ENCODE data around the gene FGF4.

Gene FGF4, protein sequence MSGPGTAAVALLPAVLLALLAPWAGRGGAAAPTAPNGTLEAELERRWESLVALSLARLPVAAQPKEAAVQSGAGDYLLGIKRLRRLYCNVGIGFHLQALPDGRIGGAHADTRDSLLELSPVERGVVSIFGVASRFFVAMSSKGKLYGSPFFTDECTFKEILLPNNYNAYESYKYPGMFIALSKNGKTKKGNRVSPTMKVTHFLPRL

DNA sequence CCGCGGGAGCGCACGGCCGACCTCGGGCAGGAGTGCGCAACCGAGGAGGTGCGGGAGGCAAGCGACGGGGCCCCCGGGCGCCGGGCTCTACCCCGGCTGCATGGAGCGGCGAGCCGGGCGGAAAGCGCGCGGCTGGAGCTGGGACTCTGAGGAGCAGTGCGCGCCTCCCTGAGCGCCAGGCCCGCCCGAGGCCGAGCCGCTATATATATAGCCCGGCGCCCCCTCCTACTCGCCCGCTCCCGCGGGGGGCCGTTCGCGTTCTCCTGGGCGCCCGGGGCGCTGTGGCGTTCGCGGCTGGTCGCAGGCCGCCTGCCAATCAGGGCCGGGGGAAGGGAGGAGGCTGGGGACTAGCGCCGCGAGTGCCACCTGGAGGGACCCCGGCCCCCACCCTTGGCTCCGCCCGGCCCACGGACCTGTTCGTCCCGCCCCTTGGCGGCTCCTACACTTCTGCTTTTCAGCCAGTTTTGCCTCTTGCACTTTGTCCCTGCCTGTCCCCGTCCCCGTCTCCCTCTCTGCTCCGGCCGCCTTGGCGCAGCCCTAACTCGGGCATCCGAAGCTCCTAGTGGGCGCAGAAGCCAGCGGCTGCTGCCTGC lies at the start of gene FGF4:
Gene FGF4 (minus strand): TSS at position 179 of the 593 bp plus-strand sequence. CDS start 257 bp downstream, outside the sequence.
- FAIRE-seq, result no peak

DNA sequence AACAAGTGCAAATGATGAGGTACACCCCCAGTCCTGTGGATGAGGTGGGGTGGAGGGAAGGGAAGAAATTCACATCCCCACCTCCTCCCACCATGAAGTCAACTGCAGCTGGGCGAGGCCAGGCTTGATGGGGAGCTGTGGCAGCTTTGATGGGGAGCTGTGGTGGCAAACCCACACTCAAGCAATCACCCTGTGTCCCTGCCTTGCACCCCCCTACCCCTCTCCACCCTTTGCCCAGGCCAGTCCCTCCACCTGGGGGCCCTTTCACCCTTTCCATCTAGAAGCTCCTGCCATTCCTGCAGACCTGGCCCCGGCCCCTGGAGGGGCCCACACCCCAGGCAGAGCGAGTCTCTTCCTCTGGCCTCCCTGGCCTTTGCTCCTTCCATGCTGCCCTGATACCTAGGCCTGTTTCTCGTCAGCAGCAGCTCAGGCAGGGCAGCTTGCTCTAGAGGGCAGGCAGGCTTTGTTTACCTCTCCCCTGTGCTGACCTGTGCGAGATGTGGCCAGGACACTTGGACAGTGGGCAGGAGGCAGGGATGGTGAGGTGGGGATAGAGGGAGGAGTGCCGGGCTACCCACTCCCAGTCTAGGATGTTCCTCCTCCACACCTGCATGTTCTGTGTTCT lies 48.6 kb upstream of the FGF4 start:
- FAIRE-seq, result no peak

DNA sequence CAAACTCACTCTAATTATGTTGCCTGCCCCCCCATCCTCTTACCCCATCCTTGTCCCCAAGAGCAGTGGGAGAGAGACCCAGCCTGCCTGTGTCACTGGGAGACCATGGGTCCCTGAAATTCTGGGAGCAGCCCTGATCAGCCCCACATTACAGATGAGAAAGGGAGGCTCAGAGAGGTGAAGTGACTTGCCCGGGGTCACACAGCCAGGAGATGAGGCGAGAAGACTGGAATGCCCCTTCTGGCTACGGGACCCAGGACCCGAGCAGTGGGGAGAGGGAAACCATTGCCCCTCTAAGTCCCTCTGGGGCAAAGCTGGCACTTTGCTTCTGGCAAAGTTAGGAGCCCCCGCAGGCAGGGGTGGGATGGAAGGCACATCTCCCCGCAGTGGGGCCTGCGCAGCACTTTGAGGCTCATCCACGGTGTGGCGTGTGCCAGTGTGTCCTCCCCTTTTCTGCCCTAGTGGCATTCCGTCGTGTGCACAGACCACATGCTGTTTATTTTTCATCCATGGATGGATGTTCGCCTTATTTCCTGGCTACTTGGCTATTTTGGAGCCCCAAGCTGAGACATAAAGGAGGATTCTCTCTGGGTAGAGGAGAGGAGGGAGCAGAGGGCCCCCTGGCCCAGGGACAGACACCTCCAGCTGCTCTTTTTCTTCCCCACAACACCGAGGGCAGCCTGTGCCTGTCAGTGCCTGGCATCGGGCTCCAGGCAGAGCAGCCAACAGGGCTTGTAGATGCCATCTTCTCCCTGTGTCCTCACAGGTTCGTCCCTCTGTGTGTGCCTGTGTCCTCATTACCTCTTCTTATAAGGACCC lies 47.7 kb upstream of the FGF4 start:
- no peak for FAIRE-seq

DNA sequence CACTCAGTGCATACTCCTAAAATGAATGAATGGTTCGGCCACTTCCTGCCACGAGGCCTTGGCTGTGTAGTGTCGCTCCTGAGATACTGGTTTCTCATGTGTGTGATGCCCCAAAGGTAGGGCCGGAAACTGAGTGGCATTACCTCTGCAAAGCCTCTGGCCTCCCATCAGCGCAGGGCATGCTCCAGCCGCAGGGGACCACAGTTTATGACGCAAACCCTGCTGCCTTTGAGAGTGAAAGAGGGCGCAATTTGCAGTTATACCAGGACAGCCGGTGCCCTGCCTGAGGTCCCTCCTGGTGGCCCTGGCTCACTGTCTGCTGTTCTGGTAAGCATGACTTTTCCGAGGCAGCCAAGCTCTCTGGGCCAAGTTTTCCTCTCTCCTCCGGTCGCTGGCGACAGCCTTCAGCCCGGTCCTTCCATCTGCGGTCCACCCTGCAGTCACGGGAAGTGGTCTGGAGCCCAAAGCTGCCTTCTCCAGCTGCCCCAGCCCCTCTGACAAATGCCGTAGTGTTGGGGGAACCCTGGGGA lies 46.4 kb upstream of the FGF4 start:
- FAIRE-seq, result no peak

DNA sequence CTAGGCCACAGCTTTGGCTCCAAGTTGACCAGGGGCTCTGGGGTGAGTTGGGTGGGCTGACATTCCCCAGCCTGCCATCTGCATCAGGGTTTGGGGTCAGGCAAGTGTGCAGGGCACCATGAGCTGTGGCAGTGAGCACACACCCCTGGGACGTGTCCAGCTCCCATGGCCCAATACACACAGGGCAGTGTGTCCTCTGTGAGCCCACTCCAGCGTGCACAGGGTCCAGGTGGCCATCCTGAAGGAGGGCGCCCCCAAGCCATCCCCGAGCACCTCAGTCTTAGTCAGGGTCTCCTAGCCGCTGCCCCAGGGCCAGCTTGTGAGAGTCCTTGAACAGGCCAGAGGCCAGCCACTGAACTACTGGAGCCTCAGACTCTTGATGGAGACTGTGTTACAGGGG lies 45.3 kb upstream of the FGF4 start:
- no peak for FAIRE-seq

DNA sequence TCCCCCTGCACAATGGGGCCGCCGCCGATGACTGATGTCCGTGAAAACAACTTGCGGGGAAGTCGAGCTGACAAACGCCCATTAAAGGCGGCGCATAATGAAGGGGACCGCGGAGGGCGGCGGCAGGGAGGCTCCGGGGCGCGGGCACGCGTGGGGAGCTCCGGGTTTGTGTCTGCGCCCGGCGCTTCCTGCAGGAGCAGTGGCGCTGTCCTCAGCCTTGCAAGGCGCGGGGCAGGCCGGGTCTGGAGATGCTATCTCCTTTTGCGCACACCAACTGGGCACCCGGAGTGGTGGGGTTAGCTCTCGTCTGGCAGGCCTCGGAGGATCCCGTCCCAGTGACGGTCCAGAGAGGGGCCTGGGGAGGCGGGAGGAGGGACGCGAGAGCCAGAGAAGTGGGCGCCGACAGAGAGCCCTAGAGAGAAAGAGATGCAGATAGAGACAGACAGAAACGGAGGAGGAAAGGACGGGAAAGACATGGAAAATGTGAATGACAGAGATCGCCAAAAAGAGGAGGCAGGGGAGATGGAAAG lies 44.5 kb upstream of the FGF4 start:
- FAIRE-seq, result no peak

DNA sequence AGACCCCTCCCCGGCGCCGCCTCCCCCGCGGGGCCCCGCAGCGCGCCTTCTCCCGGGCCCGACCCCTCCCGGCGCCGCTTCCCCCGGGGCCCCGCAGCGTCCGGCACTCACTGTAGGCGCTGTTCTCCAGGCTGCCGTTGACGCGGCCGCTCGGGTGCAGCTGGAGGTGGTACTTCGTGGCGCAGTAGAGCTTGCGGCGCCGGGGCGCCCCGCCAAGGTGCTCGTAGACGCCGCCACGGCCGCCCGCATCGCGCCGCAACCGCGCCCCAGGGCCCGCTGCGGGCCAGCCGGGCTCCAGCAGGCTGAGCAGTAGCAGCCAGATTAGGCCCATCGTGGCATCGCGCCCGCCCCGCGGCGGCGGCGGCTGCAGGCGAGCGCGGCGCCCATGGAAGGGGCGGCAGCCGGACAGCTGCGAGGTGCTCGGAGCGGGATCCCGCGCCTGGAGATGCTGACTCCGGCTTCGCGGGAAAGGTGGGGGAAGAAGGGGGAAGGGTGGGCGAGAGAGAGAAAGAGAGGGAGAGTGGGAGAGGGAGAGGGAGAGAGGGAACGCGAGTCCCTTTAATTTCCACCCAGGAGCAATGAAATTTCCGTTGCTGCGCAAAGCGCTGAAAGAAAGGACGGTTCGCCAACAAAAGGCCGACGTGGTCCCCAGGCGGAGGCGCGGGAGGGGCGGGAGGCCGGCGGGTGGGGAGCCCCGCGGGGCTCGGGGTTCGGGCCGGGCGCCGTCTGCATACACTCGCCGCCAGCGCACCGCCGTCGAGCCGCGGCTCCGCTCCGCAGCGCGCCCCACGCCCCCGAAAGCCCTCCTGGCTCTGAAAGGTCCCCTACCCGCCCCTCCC lies 43.7 kb upstream of the FGF4 start, which contains the start of gene FGF3:
Gene FGF3 (minus strand): TSS at position 814 of the 839 bp plus-strand sequence. CDS start 483 bp downstream, at position 331.
- no peak for FAIRE-seq

DNA sequence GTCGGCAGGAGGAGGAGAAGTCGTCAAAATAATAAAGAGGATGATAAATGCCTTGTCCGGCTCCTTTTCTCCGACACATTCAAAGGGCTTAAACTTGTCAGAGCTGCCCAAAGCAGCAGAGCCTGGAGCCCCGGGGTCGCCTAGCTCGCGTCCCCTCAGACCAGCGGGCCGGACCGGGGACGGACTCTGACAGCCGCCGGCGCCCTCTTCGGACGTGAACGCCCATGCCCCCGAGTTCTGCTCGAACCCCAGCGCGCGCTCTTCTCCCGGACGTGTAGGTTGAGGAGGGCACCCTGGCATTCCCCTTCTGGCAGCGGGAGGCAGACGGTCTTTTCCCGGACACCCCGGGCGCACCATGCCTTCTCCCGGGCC lies 43.1 kb upstream of the FGF4 start:
- no peak for FAIRE-seq

DNA sequence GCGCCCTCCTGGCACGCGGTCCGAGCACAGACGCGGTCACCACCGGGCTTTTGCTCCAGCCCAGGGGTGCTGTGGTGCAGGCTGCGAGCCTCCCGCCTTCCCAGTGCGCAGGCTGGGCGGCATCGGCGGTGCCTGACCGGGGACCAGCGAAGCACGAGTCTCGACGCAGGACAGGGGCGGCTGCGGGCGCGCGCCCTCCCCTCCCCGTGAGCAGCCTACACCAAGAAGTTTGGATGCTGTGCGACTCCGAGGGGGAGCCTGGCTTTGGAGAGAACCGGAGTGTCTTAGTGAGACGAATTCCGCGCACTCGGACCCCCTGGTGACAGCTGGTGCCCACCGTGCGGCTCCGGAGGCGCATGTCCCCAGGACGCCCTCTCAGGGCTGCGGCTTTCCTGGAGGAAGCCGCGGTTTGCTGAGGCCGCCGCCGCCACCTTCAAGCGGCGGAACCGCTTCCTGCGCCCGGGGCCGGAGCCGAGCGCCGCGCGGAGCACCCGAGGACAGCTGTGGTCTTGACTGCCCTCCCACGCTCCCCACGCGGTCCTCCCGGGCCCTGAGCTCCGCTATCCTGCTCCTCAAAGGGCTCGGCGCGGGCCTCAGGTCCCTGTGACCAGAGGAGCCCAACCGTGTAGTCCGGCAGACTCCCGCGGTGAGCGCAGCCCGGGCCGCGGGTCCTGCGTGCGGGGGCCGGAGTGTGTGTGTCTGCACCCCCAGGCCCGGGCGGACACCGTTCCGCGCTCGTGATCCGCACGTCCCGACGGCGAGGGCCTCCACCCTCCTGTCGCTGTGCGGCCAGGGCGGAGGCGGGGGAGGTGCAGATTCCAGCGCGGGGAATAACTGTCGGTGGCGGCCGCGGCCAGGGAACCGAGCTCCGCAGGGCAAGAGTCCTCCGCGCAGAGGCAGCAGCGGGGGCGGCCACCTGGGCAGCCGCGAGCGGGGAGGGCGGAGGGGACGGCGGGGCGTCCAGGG lies 42.4 kb upstream of the FGF4 start:
- FAIRE-seq, result no peak

DNA sequence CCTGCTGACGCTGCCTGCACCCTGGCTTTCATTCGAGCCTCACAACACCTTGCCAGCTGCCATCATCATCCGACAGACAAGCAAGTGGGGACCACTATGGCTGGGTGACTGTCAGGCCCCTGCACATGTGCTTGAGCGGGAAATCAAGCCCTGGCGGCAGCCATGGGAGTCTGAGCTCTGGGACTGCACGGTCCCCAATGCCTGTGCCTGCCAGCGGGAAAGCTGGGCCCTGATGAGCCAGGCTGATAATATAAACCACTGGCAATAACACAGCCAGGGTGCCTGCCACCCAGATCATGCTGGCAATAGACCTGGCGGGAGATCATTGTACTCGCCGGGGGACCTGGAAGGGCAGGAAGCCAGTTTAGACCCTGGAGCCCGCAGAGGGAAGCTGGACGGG lies 41.5 kb upstream of the FGF4 start:
- FAIRE-seq, result no peak

DNA sequence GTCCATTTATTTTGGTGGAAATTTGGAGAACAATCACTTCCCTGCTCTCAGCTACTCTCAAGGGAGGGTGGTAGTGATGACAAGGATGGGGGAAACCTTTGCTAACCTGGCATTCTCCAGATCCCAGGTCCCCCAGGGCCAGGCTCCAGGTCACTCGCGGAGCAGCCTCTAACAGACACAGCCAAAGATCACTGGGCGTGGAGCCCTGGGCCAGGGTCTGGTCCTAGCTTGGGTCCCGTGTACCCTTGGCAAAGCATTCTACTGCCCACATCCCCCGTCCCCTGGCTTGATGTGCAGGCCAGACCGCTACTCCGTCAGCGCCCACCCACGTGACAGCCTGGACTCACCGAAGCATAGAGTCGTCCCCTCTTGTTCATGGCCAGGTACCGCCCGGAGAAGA lies 40.8 kb upstream of the FGF4 start:
- no peak for FAIRE-seq

DNA sequence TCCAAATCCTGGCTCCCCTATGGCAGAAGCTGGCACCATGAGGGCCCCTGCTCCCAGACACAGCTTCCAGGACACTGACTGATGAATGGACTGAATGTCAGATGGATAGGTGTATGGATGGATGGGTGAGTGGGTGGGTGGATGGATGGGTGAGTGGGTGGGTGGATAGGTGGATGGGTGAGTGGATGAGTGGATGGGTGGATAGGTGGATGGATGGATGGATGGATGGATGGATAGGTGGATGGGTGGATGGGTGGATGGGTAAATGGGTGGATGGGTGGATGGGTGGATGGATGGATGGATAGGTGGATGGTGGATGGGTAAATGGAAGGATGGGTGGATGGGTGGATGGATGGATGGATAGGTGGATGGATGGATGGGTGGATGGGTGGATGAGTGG lies 39.8 kb upstream of the FGF4 start:
- no peak for FAIRE-seq

DNA sequence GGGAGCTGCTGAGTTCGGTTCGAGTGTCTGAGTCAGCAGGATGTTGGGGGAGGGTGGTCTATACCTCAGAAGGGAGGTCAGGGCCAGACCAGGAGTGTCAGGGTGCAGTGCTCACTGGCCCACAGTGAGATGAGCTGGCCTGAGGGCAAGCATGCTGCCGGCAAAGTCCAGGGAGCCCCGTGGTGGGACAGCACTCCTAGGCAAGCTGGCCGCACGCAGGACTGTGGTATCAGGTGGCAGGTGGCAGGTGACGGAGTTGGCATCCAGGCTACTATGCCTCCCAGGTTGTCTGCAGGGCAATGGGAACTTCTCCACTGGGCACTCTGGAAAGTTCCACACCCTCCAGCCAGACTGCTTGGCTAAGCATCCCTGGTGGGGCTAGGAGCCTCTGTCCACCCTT lies 39.3 kb upstream of the FGF4 start:
- no peak for FAIRE-seq

DNA sequence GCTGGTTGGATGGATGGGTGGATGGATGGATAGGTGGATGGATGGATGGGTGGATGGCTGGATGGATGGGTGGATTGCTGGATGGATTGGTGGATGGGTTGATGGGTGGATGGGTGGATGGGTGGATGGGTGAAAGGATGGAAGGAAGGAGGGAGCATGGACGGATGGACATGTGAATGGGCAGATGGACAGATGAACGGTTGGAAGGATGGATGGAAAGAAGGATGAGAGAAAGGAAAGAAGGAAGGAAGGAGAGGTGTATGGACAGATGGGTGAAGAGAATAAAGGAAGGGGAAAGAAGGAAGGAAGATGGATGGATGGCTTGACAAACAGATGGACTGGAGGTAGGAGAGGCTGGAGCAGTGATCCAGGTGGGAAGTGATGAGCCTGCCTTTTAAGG lies 38.7 kb upstream of the FGF4 start:
- FAIRE-seq, result no peak

DNA sequence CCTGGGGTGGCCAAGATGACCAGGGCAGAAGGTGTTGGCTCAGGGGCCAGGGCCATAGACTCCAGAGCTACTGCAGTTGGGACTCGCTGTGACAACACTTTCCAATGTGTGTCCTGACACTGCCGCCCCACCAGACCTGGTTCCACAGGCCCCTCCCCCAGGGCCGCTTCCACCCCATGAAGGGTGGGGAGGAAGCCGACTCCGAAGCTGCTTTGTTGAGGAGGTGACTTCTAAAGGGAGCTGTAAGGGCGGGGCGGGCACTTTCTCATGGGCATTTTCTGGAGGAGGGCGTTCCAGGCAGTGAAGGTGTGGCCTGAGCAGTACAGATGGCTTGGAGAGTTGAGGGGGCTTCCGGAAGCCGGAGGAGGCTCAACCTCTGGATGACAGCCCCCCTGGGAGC lies 37.8 kb upstream of the FGF4 start:
- FAIRE-seq, result no peak

DNA sequence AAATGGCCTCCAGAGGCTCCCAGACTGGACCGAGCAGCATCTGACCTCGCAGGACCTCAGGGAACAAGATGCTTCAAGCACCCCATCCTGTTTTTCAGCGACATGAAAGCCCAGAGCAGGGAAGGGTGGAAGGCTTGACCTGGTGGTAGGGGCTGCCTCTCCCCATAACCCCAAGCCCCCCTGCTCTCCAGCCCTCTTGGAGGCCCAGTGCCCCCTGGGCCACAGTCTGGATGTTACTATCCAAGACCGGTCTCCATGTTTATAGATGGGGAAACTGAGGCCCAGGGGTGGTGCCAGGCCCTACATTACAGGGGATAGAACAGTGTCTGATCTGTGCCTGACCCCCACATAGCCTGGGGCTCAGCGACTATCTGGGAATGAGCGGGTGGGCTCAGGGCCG lies 37.1 kb upstream of the FGF4 start:
- no peak for FAIRE-seq

DNA sequence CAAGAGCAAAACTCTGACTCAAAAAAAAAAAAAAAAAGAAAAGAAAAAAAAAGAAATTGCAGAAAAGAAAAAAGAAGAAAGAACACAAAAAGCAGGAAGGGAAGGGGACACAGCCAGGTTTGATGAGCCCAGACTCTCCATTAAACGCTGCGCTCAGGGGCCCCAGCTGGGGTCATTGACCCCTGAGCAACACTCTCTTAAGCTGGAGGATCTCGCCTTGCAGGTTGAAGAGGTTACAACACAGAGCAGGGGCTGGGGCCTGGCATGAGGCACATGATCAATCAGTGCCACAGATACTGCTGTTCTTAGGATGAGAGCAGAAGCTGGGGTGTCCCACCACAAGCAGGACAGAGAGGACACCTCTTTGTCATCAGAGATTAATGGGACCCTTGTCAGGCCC lies 36.3 kb upstream of the FGF4 start:
- FAIRE-seq, result no peak

DNA sequence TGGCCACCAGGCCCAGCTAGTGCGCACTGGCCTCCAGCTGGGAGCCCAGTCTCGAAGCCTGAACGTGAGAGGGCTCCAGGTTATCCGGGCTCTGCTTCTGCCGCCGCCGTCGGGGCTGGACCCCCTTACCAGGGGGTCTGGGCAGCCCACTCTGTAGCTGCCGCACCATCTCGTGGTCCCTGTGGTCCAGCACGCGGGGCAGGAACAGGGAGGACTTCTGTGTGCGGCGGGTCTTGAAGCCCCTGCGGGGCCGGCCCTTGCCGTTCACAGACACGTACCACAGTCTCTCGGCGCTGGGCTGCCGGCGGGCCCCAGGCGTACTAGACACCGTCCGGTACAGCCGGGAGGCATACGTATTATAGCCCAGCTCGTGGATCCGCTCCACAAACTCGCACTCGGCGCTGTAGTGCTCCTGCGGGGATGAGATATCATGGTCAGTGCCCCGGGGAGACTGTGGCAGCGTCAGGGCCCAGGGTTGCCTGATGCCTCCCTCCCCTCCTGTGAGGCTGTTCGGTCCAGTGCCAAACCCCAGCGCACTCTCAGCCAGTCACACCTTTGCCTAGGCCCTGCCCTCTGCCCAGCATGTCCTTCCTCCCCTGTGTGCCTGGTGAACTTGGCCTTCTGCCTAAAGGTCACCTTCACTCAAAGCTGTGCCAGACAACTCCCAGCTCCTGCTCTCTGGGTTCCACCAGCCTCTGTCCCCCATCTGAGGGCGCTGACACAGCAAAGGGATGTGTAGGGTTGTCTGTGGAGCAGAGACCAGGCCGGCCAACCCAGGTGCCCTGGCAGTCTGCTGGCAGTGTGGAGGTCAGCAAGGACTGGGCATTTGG lies 35.4 kb upstream of the FGF4 start:
- no peak for FAIRE-seq

DNA sequence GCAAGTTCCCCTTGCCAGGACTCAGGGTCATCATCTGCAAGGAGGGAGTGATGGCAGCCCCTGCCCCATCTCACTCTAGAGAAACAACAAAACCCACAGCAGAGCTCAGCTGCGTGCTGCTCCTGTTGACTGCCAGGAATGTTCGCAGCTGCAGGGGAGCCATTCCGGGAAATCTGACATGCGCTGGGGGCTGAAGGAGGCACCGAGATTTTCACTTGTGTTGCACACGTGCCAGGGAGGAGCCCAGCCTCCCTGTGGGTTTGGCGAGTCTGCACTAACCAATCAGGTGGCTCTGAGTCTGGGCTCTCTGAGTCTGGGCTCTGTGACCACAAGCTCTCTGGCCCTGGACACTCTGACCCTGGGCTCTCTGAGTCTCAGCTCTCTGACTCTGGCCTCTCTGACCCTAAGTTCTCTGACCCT lies 33.5 kb upstream of the FGF4 start:
- no peak for FAIRE-seq
